GM12865 (cell line): ENCODE results near the gene ACYP1.

Experiments
- DNase-seq: peaks from one replicate; pipeline ENCODE4 v3.0.0; 2010; ENCODE audit warnings: low read depth
- H3K4me3 ChIP-seq: 2 replicates; pipeline ENCODE4 v1.5.1; 2011; ENCODE audit warnings: mild to moderate bottlenecking, low read depth, low read length, control low read depth
- CTCF ChIP-seq: IDR thresholded peaks from 2 replicates; pipeline ENCODE4 v1.5.1; 2011; ENCODE audit warnings: low read length, control low read depth, low read depth, inconsistent platforms; ENCODE audit not compliant: insufficient read depth; ENCODE audit errors: missing control alignments

Gene ACYP1

GRCh38 chr14:75025876-75026275 lies 37.9 kb downstream of the ACYP1 start:
- TF ChIP-seq CTCF: no peak
- no peak overlapping the region for H3K4me3 ChIP-seq
- DNase-seq: no peak

- no peak for DNase-seq
- H3K4me3 ChIP-seq: no peak overlapping the region
- TF ChIP-seq CTCF: no peak
Measured at GRCh38 chr14:75025082-75025481, 38.7 kb downstream of the ACYP1 start.

GRCh38 chr14:75023108-75023507 lies 40.7 kb downstream of the ACYP1 start:
- no peak for TF ChIP-seq CTCF
- H3K4me3 ChIP-seq: no peak overlapping the region
- no peak for DNase-seq

- peak; percentile 11 for DNase-seq
- TF ChIP-seq CTCF: peak; percentile 37
- no peak overlapping the region for H3K4me3 ChIP-seq
Measured at GRCh38 chr14:75022655-75023054, 41.2 kb downstream of the ACYP1 start.

- DNase-seq: no peak
- no peak overlapping the region for H3K4me3 ChIP-seq
- TF ChIP-seq CTCF: no peak
Measured at GRCh38 chr14:75018694-75019093, 45.1 kb downstream of the ACYP1 start.

GRCh38 chr14:75016815-75017214 lies 47.0 kb downstream of the ACYP1 start:
- H3K4me3 ChIP-seq: no peak overlapping the region
- DNase-seq: no peak
- TF ChIP-seq CTCF: no peak

- no peak for TF ChIP-seq CTCF
- no peak for DNase-seq
Measured at GRCh38 chr14:75015496-75015895, 48.3 kb downstream of the ACYP1 start.

More at GRCh38 chr14:75015496-75015895, 48.3 kb downstream of the ACYP1 start:
- no peak overlapping the region for H3K4me3 ChIP-seq
